ENCODE data around the gene NFIC.

GRCh38 chr19:3431760-3432397 lies 65.5 kb downstream of the NFIC start:
- TF ChIP-seq POLR2A (IDR thresholded peaks at IDR 0.05) (no peak), CTCF (IDR thresholded peaks at IDR 0.05) (no peak)

Measured in Peyer's patch (tissue), 4 donors.